WI38 (cell line): ENCODE results near the gene ACTG1.
"Not testable (repeated sequence)": the region's sequence is repeated elsewhere in the genome, so short reads cannot be mapped to it uniquely, and the experiment has no call there.

Experiments used
- H3K4me3 ChIP-seq: 2 replicates; pipeline ENCODE4 v1.5.1; 2011; ENCODE audit warnings: low read depth, mild to moderate bottlenecking, control low read depth, low read length
- TF ChIP-seq, protein P1 (sequence below): IDR thresholded peaks from 2 replicates; pipeline ENCODE4 v1.5.1; 2012; ENCODE audit warnings: low read depth, mild to moderate bottlenecking, control low read depth, low read length

ACTG1 gene

DNA sequence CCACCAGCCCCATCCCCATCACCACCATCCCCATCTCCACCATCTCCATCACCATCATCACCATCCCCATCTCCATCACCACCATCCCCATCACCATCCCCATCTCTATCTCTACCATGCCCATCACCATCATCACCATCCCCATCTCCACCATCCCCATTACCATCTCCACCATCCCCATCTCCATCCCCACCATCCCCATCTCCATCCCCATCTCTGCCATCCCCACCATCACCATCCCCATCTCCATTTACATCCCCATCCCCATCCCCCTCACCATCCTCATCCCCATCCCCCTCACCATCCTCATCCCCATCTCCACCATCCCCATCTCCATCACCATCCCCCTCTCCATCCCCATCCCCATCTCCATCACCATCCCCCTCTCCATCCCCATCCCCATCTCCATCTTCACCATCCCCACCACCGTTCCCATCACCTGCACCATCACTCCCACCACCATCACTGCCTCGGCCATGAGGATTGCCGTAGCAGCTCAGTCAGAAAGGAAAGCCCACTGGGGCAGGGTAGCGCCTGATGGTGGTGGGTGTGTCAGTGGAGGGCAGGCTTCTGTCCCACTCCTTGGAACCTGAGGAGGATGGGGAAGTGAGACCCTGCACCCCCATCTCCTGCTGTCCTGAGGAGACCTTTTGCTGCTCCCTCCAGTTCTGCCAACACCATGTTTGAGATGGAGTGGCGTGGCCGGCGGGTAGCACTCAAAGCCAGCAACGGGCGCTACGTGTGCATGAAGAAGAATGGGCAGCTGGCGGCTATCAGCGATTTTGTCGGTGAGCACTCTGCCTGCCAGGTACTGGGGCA is 23.1 kb upstream of the ACTG1 start:
- TF ChIP-seq, protein P1, sequence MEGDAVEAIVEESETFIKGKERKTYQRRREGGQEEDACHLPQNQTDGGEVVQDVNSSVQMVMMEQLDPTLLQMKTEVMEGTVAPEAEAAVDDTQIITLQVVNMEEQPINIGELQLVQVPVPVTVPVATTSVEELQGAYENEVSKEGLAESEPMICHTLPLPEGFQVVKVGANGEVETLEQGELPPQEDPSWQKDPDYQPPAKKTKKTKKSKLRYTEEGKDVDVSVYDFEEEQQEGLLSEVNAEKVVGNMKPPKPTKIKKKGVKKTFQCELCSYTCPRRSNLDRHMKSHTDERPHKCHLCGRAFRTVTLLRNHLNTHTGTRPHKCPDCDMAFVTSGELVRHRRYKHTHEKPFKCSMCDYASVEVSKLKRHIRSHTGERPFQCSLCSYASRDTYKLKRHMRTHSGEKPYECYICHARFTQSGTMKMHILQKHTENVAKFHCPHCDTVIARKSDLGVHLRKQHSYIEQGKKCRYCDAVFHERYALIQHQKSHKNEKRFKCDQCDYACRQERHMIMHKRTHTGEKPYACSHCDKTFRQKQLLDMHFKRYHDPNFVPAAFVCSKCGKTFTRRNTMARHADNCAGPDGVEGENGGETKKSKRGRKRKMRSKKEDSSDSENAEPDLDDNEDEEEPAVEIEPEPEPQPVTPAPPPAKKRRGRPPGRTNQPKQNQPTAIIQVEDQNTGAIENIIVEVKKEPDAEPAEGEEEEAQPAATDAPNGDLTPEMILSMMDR: no peak
- no peak overlapping the region for H3K4me3 ChIP-seq

DNA sequence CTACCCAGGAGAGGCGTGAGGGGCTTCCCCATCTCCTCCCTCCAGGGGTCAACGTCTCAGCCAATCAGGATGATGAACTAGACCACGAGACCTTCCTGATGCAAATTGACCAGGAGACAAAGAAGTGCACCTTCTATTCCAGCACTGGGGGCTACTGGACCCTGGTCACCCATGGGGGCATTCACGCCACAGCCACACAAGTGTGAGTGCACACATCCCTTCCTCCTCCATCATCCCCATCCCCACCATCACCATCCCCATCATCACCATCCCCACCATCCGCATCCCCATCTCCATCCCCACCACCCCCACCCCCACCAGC is 22.4 kb upstream of the ACTG1 start:
- TF ChIP-seq, protein P1: no peak

DNA sequence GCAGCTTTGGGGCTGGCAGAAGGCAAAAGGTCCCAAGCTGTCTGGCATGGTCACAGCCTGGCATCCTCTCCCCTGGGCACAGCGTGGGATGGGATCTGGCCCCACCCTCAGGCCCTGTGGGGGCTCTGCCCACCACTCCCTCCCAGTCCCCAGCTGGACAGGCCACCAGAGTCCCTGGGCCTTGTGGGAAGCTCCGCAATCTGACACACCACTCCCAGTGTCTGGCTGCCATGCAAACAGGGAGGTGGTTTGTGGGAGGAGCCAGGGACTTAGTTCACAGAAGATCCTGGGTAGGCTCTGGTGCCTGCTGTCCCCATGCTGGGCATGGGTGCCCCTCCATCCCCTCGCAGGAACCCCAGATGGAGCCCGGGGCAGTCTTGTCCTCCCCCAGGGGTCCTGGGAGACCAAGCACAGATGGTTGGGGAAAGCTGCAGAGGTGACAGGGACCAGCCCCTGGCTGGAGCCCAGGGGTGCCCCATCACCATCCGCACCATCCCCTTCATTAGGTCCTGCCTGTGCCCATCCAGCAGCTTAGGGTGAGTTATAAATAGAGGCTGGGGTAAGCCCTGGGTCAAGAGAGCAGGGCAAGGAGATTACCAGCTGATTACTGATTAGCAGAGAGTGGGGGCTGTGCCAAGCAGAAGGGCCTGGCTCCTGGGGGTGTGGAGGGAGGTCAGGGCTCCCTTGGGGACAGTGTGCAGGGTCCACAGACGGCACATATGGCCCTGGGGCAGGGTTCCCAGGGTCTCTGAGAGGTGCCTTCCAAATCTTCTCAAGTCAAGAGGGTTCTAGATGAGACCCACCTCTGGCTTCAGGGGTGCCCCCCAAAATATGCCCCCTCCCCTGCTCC is 21.8 kb upstream of the ACTG1 start:
- TF ChIP-seq, protein P1: no peak
- no peak overlapping the region for H3K4me3 ChIP-seq

More for the DNA sequence above, 22.4 kb upstream of the ACTG1 start:
- H3K4me3 ChIP-seq: no peak overlapping the region

DNA sequence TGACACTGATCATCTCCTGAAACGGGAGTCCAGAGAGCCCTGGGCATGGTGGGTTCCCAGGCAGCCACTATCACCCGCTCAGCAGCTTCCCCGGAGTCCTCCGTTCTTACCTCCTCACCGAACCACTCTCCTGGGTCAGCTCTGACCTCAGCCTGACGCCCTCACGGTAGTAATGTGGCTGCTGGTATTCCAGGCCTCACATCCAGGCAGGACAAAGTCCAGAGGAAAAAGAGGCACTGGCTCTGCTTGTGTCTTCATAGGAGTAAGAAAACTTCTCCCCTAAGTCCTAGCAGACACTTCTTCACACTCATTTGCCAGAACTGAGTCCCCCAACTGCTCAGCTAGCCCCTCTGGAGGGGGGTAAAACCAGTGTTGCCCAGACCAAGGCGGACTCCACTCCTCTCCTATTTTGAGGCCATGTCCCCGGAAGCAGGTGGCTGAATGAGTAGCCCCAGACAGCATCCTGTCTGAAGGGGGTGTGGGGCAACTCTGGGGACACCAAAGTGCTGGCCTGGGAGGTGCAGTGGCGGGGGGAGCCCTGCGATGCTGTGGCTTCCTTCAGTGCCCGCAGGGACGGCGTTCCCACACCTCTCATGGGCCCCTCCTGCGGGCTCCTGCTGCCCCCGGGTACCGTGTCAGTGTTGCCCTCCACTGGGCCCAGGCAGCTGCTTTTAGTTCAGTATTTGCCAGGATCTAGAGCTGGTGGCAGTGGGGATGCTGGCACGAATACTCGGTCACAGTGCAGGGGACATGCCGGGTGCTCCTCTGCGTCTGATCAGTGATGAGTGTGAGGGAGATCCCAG is 20.9 kb upstream of the ACTG1 start:
- TF ChIP-seq, protein P1: no peak
- no peak overlapping the region for H3K4me3 ChIP-seq

DNA sequence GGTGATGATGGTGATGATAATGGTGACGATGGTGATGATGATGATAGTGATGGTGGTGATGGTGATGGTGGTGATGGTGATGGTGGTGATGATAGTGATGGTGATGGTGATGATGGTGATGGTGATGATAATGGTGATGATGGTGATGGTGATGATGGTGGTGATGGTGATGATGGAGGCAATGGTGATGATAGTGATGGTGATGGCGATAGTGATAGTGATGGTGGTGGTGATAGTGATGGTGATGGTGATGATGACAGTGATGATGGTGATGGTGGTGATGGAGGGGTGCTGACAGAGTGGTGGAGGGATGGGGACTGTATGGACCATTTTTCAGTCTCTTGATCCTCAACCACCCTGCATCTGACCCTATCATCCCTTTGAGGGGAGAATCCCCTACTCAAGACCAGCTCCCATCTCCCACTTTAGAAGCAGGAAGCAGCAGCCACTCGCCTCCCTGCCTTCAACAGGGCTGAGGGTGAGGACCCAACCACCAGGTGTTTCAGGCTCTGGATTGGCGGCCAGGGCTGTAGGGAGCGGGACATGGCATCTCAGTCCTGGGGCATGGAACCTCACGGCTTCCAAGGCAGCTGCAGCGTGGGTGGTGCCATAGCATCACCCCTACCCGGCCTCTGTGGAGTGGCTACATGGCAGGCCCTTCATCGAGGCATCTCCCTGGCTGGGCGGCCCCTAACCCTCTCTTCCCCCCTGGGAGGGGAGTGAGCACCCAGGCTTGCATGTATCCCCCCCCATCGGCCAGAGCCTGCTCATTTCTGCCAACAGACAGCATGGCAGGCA is 20.1 kb upstream of the ACTG1 start:
- TF ChIP-seq, protein P1: no peak
- H3K4me3 ChIP-seq: no peak overlapping the region

DNA sequence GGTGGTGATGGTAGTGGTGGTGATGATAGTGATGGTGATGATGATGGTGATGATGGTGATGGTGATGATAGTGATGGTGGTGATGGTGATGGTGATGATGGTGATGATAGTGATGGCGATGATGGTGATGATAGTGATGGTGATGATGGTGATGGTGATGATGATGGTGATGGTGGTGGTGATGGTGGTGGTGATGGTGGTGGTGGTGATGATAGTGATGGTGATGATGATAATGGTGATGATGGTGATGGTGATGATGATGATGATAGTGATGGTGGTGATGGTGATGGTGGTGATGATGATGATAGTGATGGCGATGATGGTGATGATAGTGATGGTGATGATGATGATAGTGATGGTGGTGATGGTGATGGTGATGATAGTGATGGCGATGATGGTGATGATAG is 19.4 kb upstream of the ACTG1 start:
- H3K4me3 ChIP-seq: not testable (repeated sequence)

DNA sequence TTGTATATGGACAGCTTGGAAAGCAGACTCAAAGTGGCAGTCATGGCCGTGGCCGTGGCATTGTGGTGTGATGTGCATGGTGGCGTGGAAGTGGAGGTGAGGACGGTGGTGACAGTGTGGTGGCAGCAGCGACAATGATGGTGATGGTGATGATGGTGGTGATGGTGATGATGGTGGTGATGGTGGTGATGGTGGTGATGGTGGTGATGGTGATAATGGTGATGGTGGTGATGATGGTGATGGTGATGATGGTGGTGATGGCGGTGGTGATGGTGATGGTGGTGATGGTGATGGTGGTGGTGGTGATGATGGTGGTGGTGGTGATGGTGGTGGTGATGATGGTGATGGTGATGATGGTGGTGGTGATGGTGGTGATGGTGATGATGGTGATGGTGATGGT is 18.4 kb upstream of the ACTG1 start:
- not testable (repeated sequence) for H3K4me3 ChIP-seq
